ENCODE results near the gene DEXI.

GRCh38 chr16:10906482-10906881, 35.8 kb downstream of the DEXI start:
- TF ChIP-seq CTCF (IDR thresholded peaks at IDR 0.05) (no peak), POLR2A (IDR thresholded peaks at IDR 0.05) (no peak), EP300 (IDR thresholded peaks at IDR 0.05) (no peak)
